Cerebellar cortex (tissue), 1 donor: Measurements from ENCODE around the gene CIT.
"Not testable (repeated sequence)": the region's sequence is repeated elsewhere in the genome, so short reads cannot be mapped to it uniquely, and the experiment has no call there.

ENCODE experiments used
- DNase-seq: peaks from one replicate; pipeline ENCODE4 v3.0.0-alpha.2; 2015; ENCODE audit warnings: low spot score

Gene CIT

DNA sequence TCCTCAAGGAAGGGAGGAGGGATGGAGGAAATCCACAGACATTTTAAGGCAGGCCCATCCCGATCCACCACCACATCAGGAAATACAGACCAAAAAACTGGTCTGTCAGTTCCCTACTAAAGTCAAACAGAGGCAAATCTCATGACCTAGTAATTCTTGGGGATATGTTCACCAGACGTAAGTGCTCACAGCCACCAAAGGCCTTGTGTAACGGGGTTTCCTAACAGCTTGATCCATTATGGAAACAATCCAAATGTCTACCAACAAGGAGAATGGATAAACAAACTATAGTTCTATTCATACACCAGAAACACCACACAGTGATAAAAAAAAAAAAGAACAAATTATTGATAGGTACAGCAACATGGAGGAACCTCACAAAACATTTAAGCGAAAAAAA lies 136.3 kb downstream of the CIT start:
- DNase-seq, result no peak

DNA sequence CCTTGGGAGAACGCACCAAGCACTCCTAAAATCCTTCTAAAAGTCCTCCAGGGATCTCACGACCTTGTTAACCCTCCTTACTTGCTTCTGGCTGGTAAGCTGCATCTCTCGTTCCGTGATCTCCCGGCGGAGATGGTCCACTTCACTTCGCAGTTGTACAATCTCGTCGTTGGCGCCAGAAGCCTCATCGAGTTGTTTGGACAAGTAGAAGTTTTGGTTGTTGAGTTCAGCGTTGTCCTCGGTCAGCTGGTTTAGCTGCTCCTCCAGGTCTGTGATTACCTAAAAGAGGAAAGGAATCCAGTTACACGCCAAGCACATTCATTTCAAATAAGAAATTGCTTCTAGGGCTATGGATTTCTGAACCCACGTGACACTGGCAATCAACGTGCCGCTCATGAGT lies 142.0 kb downstream of the CIT start:
- no peak for DNase-seq

DNA sequence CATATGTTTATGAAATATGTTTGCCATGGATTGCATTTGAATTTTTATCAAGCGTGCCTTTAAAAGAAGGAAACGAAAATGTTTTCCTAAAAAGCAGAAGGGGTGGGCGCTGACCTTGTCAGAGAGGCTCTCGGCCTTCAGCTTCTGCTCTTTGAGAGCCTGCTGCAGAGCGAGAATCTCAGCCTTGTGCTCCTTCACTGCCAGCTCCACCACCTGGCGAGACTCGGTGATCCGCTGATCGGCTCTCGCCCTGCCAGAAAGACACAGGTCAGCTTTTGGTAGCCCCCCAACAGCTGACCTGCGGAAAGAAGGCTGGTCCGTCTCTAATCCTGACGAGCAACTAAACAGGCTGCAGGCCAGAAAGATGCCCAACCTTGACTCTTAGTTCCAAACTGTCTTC lies 146.7 kb downstream of the CIT start:
- DNase-seq, result peak; percentile 24

DNA sequence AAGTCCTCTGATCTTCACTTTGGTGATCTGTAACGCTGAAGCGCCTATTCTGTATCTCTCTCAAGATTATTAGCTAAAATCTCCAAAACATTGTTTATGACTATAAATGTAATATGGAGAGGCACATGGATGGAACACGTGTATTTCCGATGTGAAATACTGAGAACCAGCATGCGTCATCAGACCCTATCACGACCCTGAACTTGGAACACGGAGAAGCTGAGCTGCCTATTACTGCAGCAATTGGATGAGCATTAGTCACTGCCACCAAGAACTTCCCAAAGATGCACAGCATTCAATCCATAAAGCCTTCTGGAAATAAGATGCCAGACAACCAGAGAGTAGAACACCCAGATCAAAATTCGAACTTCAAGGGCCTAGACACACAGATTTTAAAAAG lies 147.2 kb downstream of the CIT start:
- DNase-seq, result no peak

DNA sequence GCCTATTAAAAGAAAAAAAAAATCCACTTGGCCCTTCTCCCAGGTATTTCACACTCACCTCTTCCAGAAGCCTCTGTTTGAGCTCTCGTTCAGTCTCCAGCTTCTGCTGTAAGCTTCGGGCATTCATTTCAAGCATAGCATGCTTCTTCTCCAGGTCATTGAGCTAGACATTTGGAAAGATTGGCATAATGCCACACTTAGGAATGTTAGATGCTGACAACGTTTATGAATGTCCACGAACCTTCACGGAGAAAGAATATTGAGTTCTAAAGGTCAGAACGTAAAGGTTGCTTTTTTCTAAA lies 148.7 kb downstream of the CIT start:
- DNase-seq, result peak; percentile 88

DNA sequence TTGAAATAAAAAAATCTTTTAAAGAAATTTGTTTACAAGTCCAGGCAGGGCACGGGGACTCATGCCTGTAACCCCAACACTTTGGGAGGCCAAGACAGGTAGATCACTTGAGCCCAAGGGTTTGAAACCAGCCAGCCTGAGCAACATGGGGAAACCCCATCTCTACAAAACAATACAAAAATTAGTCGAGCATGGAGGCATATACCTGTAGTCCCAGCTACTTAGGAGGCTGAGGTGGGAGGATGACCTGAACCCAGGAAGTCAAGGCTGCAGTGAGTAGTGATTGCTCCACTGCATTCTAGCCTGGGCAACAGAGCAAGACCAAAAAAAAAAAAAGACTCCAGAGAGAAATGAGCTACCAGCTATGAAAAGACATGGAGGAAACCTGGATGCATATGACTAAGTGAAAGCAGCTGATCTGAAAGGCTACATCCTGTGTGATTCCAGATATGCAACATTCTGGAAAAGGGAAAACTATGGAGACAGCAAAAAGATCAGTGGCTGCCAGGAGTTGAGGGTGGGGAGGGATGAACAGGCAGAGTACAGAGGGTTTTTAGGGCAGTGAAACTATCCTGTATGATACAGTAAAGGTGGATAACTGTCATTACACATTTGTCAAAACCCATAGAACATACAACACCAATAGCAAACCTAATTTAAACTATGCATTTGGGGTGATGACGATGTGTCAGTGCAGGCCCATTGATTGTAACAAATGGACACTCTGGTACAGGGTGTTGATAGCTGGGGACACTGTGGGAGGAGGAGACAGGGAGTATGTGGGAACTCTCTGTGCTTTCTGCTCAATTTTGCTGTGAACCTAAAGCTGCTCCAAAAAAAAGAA lies 149.3 kb downstream of the CIT start:
- DNase-seq, result no peak

DNA sequence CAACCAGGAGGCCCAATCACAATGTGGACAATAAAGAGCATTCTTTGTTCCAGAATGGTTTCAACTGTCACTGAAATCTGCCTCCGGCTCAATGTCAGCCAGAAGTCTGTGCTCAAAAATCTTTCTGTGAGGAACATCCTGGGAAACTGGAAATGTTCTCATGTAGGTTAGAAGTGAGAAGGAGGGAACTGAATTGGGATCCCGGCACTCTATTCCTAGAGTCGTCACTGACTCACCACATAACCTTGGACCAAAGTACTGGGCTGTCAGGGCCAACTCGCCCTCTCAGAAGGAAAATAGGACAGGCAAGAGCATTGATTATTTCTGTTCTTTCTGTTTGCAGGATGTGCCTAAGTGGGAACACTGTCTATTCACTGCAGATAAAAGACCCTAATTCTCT lies 151.6 kb downstream of the CIT start:
- DNase-seq, result no peak

DNA sequence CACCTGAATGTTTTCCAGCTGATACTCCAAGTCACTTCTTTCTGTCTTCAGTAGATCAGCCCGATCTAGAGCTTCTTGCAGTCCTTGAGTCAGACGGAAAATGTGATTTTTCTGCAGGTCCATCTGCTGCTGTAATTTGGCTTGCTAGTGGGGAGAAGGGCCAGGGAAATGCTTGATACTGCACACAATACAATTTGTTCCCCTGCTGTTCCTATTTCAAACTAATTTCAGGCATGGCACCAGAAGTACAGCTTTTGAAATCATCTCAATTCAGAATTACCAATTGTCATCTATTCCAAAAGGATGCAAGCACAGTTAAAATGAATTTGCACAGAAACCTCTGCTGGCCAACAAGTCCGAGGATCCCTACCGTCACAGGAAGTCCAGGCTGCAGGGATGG lies 155.8 kb downstream of the CIT start:
- DNase-seq, result peak; percentile 83

DNA sequence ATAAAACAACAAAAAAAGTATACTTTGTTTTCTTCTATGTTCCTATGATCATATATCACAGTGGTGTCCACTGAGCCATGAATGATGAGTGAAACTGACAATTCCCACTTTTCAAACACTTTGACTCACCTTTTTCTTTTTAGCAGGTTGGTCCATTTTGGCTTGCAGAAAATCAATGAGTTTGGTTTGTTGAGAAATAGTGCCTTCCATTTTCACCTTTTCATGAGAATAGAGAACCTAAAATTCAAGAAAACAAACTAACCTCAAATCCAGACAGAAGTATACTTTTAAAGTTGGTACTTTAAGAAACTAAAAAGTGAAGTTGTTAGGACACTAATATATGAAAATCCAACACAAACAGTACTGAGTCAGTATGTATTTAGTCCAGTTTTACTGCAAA lies 156.8 kb downstream of the CIT start:
- no peak for DNase-seq

DNA sequence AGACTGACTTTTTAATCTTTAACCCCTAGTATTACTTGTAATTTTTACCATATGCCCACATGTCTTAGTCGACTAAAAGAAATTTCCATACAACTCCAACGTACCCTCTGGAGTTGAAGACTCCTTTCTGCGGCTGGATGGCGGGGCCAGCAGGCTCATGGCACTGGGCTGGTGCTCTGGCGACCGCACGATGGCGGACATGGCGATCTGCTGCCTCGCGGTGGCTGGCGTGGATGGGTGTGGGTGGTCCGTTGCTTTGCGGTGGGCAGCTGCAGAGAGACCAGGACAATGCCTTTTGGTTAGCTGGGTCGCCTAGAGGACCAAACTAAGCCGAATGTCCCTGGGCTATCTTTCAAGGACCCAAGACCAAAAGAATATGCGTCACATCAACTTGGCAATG lies 159.0 kb downstream of the CIT start:
- no peak for DNase-seq

DNA sequence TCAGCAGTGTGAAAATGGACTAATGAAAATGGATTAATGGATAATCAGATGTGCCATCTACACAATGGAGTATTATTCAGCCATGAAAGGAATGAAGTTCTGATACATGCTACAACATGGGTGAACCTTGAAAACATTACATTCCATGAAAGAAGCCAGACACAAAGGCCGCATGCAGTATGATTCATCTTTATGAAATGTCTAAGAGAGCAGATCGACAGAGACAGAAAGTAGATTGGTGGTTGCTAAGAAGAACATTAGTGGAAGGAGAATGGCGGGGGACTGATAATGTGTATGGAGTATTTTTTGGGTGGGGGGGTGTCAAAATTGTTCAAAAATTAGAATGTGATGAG lies 161.9 kb downstream of the CIT start:
- no peak for DNase-seq

DNA sequence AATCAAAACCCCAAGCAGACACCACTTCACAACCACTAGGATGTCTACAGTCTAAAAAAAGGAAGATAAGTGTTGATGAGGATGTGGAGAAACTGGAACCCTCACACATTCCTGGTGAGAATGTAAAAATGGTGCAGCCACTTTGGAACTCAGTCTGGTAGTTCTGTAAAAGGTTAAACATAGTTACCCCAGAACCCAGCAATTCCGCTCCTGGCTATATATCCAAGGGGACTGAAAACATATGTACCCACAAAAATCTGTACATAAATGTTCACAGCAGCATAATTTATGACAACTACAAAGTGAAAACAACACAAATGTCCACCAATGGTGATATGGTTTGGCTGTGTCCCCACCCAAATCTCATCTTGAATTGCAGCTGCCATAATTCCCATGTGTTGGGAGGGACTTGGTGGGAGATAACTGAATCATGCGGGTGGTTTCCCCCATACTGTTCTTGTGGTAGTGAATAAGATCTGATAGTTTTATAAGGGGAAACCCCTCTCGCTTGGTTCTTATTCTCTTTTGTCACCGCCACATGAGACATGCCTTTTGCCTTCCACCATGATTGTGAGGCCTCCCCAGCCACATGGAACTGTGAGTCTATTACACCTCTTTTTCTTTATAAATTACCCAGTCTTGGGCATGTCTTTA lies 162.4 kb downstream of the CIT start:
- no peak for DNase-seq

DNA sequence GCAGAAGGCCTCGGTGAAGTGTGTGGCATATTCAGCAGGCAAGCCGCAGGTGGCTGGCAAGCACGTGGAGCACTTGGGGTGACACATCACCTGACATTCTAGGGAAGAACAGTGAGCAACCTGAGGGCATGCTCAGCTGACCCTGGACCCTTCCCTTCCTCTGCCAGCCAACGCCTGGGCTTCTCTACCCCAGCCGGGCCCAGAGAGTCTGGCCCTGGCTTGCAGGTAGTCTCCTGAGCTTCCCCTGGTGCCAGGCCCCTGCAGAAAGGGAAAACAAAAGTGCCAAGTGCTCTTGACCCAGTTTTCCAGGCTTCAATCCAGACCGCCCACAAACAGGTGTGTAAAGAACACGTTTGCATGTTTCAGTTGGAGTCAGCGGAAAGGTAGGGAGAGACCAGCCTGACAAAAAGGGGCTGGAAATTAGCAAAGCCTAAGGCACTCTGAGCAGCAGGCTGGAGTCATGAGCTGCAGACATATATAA lies 163.5 kb downstream of the CIT start:
- DNase-seq, result peak; percentile 82

DNA sequence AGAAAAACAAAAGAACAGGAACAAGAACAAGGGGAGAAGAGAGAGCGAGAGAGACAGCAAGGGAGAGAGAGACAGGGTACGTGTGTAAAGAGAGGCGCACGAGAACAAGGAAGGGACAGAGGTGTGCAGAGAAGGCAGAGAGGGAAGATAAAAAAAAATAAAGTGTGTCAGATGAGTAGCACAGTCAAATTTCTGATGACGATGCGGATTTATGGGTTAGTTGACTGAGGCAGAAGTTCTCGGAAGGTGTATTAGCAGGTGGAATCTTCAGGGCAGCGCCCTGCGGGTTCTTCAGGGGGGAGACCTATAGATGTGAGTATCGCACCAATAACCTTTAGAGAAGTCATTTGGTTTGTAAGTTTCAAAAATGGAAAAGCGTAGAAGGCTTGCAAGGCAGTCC lies 164.4 kb downstream of the CIT start:
- DNase-seq, result no peak

DNA sequence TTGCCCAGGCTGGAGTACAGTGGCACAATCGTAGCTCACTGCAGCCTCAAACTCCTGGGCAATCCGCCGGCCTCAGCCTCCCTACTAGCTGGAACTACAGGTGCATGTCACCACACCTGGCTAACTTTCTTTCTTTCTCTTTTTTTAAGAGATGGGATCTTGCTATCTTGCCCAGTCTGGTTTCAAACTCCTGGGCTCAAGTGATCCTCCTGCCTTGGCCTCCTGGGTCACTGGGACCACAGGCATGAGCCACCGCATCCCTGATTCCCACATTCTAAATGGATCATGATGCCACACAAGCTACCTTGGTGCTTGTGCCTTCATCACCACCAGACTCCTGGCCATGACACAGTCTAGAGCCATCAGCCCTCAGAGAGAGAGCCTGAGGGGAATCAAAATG lies 165.4 kb downstream of the CIT start:
- no peak for DNase-seq

DNA sequence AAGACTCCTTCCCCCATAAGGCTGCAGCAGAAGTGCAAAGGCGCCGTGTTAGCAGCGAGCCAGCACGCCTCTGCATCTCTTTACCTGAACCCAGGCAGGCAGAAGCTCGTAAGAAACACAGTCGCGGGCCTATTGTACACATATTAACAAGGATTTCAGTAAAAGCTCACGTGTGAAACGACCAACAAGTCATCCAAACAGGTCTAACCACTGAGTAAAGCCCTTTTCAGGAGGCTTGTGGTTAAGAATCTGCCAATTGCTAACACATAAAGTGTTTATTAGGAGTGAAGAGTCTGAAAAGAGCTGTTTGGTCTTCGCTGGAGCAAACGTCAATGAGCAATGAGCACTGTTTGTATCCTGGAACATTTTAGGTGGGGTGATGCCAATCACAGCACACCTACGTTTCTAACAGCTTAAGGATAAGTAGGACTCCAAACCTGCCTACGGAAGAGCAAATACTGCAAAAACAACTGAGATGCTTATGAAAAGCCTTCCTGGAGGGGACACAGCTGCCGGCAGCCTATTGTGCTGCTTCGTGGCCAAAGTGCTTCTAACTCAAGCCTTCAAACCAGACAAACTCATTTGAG lies 166.1 kb downstream of the CIT start:
- DNase-seq, result no peak

DNA sequence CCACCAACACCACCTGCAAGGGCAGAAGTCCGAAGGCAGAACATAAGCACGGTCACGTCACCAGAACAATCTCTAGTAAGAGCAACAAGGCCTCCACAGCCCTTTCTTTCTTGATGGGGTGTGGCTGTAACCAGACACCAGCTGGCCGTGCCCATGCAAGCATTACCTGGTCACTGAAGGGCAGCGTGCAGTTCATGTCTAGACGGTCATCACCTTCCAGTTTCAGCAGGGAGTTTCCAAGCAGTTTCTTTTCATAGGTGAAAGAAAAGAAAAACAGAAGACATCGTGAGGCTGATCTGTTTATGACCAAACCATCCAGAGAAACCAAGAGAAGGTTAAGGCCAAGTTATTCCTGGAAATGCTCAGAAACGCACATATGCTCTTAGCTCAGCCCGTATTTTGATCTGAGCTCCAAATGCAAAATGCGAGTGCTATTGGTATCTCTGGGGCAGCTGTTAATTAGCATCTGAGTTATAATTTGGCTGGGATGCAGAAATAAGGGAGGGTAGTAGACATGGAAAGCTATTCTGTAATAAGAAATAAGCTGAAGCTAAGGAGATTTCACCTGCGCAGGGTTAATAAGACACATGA lies 166.7 kb downstream of the CIT start:
- DNase-seq, result no peak

DNA sequence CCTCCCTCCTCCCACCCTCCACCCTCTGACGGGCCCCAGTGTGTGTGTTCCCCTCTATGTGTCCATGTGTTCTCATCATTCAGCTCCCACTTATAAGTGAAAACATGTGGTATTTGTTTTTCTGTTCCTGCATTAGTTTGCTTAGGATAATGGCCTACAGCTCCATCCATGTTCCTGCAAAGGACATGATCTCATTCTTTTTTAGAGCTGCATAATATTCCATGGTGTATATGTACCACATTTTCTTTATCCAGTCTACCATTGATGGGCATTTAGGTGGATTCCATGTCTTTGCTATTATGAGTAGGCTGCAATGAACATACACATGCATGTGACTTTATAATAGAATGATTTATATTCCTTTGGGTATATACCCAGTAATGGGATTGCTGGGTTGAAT lies 170.7 kb downstream of the CIT start:
- not testable (repeated sequence) for DNase-seq

DNA sequence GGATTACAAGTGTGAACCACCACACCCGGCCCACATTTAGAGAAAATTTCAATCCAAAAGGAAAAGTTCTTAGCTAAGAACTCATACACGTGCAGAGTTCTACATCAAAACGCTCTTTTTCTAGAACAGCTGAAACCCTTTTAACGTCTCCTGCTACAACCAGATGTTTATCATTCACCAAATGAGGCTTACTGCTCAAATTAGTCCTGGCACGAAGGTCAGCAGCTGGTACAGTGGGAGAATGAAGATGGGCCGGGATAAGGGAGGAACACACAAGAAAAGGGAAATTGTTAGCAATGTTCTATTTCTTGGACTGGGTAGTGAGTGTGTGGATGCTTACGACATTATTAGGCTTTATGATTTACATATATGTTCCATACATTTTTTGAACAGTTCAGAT lies 171.9 kb downstream of the CIT start:
- DNase-seq, result no peak

DNA sequence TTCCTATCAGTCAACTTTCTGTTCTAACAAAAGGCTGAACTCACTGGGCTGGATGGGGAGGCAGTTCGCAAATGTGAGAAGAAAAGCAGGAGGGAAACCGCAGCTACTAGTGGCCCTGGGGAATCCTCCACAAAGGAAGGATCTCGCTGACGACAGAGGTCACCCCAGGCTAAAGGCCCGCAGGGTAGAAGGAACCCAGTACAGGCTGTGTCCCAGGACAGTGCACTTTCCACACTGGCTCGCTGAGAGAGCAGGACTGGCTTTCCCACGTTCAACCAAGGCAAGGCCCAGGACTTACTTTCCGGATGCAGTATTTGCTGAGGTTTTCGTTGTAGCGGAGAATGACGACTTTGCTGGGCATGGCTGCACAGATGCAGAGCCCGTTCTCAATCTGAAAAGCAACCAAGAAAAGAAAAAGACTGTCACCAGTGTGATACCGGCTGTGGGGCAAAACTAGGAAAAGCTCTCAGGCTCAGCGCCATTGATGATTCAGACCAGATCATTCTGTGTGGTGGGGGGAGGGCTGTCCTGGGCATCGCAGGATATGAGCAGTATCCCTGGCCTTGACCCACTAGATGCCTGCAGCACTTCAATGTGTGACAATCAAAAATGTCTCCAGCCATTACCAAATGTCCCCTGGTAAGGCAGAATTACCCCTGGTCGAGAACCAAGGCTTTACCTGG lies 172.9 kb downstream of the CIT start:
- no peak for DNase-seq

DNA sequence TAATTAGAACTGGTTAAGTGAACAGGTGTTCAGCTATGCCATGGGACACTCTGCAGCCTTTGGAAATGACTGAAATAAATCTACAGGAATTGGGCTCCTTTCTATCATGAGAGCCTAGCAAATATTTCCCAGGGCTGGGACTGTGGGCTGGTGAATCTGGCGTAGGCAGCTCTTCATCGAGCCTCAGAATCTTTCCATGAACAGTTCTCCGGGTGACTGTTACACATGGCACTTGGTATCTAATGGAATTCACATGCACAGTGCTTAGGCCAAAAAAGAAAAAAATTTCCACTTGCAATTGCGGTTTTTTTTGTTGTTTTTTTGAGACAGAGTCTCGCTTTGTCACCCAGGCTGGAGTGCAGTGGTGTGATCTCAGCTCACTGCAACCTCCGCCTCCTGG lies 177.0 kb downstream of the CIT start:
- DNase-seq, result no peak

DNA sequence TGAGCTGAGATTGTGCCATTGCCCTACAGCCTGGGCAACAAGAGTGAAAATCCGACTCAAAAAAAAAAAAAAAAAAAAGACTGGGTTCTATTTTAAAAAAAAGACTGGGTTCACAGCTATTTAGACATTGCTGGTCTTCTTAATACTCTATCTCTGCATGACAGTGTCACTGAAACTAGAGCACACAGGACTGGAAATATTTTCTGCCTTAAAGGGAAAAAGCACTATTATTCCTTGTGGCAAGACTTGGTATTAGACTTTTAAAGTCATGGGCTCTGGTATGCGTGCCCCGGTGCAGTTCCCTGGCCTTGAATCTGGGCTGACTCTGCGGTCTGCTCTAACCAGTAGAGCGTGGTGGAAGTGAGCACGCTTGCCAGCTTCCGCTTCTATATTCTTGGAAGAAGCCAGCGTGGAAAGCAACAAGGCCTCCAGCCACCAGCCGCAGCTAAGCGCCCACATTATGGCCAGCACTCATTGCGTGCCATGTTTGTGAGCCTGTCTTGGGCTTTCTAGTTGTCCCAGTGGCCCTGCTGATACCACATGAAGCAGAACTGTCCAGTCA lies 177.8 kb downstream of the CIT start:
- peak; percentile 19 for DNase-seq
